Glutamatergic neuron (in vitro differentiated cells): ENCODE measurements around the gene HMCN1. TPM values are rescaled to one million over a fixed set of nuclear protein-coding genes. Genes with fewer than 3 reads are reported as not detected.

Experiments
- DNase-seq: peaks from one replicate; pipeline ENCODE4 v3.0.0; 2022
- H3K27ac Mint-ChIP-seq: one replicate; pipeline ENCODE4 v1.8.0; 2020; ENCODE audit warnings: mild to moderate bottlenecking, mixed read lengths, inconsistent platforms; ENCODE audit not compliant: unreplicated experiment
- H3K27me3 Mint-ChIP-seq: one replicate; pipeline ENCODE4 v1.8.0; 2020; ENCODE audit warnings: mild to moderate bottlenecking, moderate library complexity, mixed read lengths, inconsistent platforms; ENCODE audit not compliant: unreplicated experiment
- H3K36me3 Mint-ChIP-seq: one replicate; pipeline ENCODE4 v1.8.0; 2020; ENCODE audit warnings: mild to moderate bottlenecking, mixed read lengths, inconsistent platforms; ENCODE audit not compliant: unreplicated experiment
- H3K4me1 Mint-ChIP-seq: one replicate; pipeline ENCODE4 v1.8.0; 2020; ENCODE audit warnings: mild to moderate bottlenecking, low read depth, mixed read lengths, inconsistent platforms; ENCODE audit not compliant: unreplicated experiment
- H3K4me3 Mint-ChIP-seq: one replicate; pipeline ENCODE4 v1.8.0; 2020; ENCODE audit warnings: mild to moderate bottlenecking, mixed read lengths, inconsistent platforms; ENCODE audit not compliant: unreplicated experiment
- H3K9me3 Mint-ChIP-seq: one replicate; pipeline ENCODE4 v1.8.0; 2020; ENCODE audit warnings: mild to moderate bottlenecking, moderate library complexity, mixed read lengths, inconsistent platforms; ENCODE audit not compliant: unreplicated experiment
- CTCF ChIP-seq: fragments of 200-600 bp; sonication (generic); IDR thresholded peaks from one replicate; pipeline ENCODE4 v1.5.0; 2021; ENCODE audit not compliant: partially characterized antibody, unreplicated experiment
- total RNA-seq: library from RNA; stranded (reverse); fragmentation: NEBNext Ultra II Directional; extraction: Animal tissue kit (Norgen Biotek cat#: 25700); gene quantifications from one replicate; pipeline ENCODE4 v1.2.1, GENCODE V29; 2021; ENCODE audit not compliant: unreplicated experiment

Gene HMCN1
- total RNA-seq, 1 donor from 2014 or later = 0.93 TPM

GRCh38 chr1:185860859-185861258, 126.7 kb downstream of the HMCN1 start:
- Mint-ChIP-seq H3K36me3 (no peaks in the 10 kb centered on the region), H3K27ac (no peak overlapping the region), H3K4me3 (no peak overlapping the region), H3K27me3 (no peaks in the 10 kb centered on the region), H3K4me1 (no peaks in the 10 kb centered on the region), H3K9me3 (no peaks in the 10 kb centered on the region)
- no peak for DNase-seq
- TF ChIP-seq CTCF = no peak

GRCh38 chr1:185861630-185862029, 127.4 kb downstream of the HMCN1 start:
- TF ChIP-seq CTCF = no peak

GRCh38 chr1:185862235-185862634, 128.0 kb downstream of the HMCN1 start:
- Mint-ChIP-seq H3K9me3 (no peaks in the 10 kb centered on the region), H3K36me3 (no peaks in the 10 kb centered on the region), H3K27ac (no peak overlapping the region), H3K27me3 (no peaks in the 10 kb centered on the region), H3K4me1 (no peaks in the 10 kb centered on the region), H3K4me3 (no peak overlapping the region)
- no peak for TF ChIP-seq CTCF
- DNase-seq = no peak

More at GRCh38 chr1:185861630-185862029, 127.4 kb downstream of the HMCN1 start:
- no peaks in the 10 kb centered on the region for H3K36me3 Mint-ChIP-seq
- no peaks in the 10 kb centered on the region for H3K27me3 Mint-ChIP-seq
- no peak overlapping the region for H3K4me3 Mint-ChIP-seq
- H3K4me1 Mint-ChIP-seq = no peaks in the 10 kb centered on the region
- no peaks in the 10 kb centered on the region for H3K9me3 Mint-ChIP-seq
- H3K27ac Mint-ChIP-seq = no peak overlapping the region
- DNase-seq = no peak

GRCh38 chr1:185864331-185864730, 130.1 kb downstream of the HMCN1 start:
- H3K4me3 Mint-ChIP-seq = no peak overlapping the region

More at GRCh38 chr1:185864331-185864730, 130.1 kb downstream of the HMCN1 start:
- no peaks in the 10 kb centered on the region for H3K4me1 Mint-ChIP-seq
- no peak for DNase-seq
- no peaks in the 10 kb centered on the region for H3K9me3 Mint-ChIP-seq
- H3K27me3 Mint-ChIP-seq = no peaks in the 10 kb centered on the region
- no peak for TF ChIP-seq CTCF
- H3K27ac Mint-ChIP-seq = no peak overlapping the region
- H3K36me3 Mint-ChIP-seq = no peaks in the 10 kb centered on the region
